IMR-90 (cell line): ENCODE measurements around the gene LHX1. TPM values are rescaled to one million over a fixed set of nuclear protein-coding genes. Genes with fewer than 3 reads are reported as not detected.

Experiments
- ATAC-seq: fragments of 200-7000 bp; cut with Tn5 transposase; 2 replicates; pipeline ENCODE4 v1.9.1; 2020; ENCODE audit warnings: low read depth, mild to moderate bottlenecking, moderate library complexity
- BruUV-seq: library from RNA; stranded (reverse); fragments of 400-500 nt; replicated peaks from 2 replicates; lab custom pipeline; 2021; lab: Mats Ljungman, UMichigan
- CTCF ChIA-PET: fragments of 300-600 bp; formaldehyde crosslinking; extraction: SDS; loops from one replicate; lab custom pipeline; 2021; ENCODE audit warnings: antibody characterized with exemption; lab: Yijun Ruan, JAX
- POLR2A ChIA-PET: fragments of 300-600 bp; sonication (Branson Sonifier 250); formaldehyde crosslinking; loops from one replicate; lab custom pipeline; 2022; ENCODE audit warnings: antibody characterized with exemption; ENCODE audit not compliant: unreplicated experiment; lab: Charles Lee
- DNase-seq: peaks from one replicate; pipeline ENCODE4 v3.0.0; 2013
- H2AFZ ChIP-seq: replicated peaks from 2 replicates; pipeline ENCODE3; 2013; ENCODE audit warnings: low read length, mild to moderate bottlenecking; ENCODE audit not compliant: poor library complexity
- H2AK5ac ChIP-seq: 2 replicates; pipeline ENCODE4 v1.6.1; 2013; ENCODE audit warnings: low read depth, low read length, inconsistent platforms
- H2AK9ac ChIP-seq: replicated peaks from 2 replicates; pipeline ENCODE3; 2013; ENCODE audit warnings: mild to moderate bottlenecking, low read depth, low read length, moderate library complexity; ENCODE audit not compliant: poor library complexity
- H2BK120ac ChIP-seq: 2 replicates; pipeline ENCODE4 v1.6.1; 2013; ENCODE audit warnings: low read depth, low read length, inconsistent platforms
- H2BK15ac ChIP-seq: 3 replicates; pipeline ENCODE4 v1.6.1; 2013; ENCODE audit warnings: low read depth, low read length, inconsistent platforms
- H2BK20ac ChIP-seq: 2 replicates; pipeline ENCODE4 v1.6.1; 2013; ENCODE audit warnings: low read depth, mild to moderate bottlenecking, inconsistent platforms, low read length, moderate library complexity
- H2BK5ac ChIP-seq: 2 replicates; pipeline ENCODE4 v1.6.1; 2013; ENCODE audit warnings: mild to moderate bottlenecking, low read depth, low read length, inconsistent platforms; ENCODE audit not compliant: poor library complexity, severe bottlenecking
- H3K14ac ChIP-seq: replicated peaks from 2 replicates; pipeline ENCODE4 v1.6.1; 2013; ENCODE audit warnings: low read depth, low read length, inconsistent platforms
- H3K18ac ChIP-seq: 2 replicates; pipeline ENCODE4 v1.6.1; 2013; ENCODE audit warnings: low read depth, low read length, control low read depth
- H3K23ac ChIP-seq: 2 replicates; pipeline ENCODE4 v1.6.1; 2013; ENCODE audit warnings: low read depth, low read length, inconsistent platforms
- H3K27ac ChIP-seq: 2 replicates; pipeline ENCODE4 v1.5.1; 2013; ENCODE audit warnings: mild to moderate bottlenecking, control low read depth, low read length; ENCODE audit not compliant: insufficient read depth
- H3K27me3 ChIP-seq: 2 replicates; pipeline ENCODE4 v1.6.1; 2013; ENCODE audit warnings: low read length; ENCODE audit not compliant: control insufficient read depth, insufficient read depth
- H3K36me3 ChIP-seq: 2 replicates; pipeline ENCODE4 v1.6.1; 2013; ENCODE audit warnings: low read length, mixed read lengths; ENCODE audit not compliant: control insufficient read depth, insufficient read depth
- H3K4ac ChIP-seq: 2 replicates; pipeline ENCODE4 v1.6.1; 2013; ENCODE audit warnings: low read depth, low read length, inconsistent platforms
- H3K4me1 ChIP-seq: 2 replicates; pipeline ENCODE4 v1.6.1; 2013; ENCODE audit warnings: low read length, mixed read lengths; ENCODE audit not compliant: control insufficient read depth, insufficient read depth
- H3K4me2 ChIP-seq: 2 replicates; pipeline ENCODE4 v1.6.1; 2013; ENCODE audit warnings: low read depth, mild to moderate bottlenecking, control low read depth, low read length, moderate library complexity
- H3K4me3 ChIP-seq: 2 replicates; pipeline ENCODE4 v1.5.1; 2013; ENCODE audit warnings: low read depth, mild to moderate bottlenecking, control low read depth, low read length, moderate library complexity; ENCODE audit not compliant: insufficient read depth
- H3K56ac ChIP-seq: 2 replicates; pipeline ENCODE4 v1.6.1; 2013; ENCODE audit warnings: low read length, inconsistent platforms; ENCODE audit not compliant: insufficient read depth; ENCODE audit errors: extremely low read depth
- H3K79me1 ChIP-seq, 2 experiments: 2 replicates each; pipeline ENCODE4 v1.6.1; 2013; ENCODE audit warnings: low read length in 2 of 2, inconsistent platforms in 1 of 2, low read depth in 1 of 2
- H3K9ac ChIP-seq: 2 replicates; pipeline ENCODE4 v1.6.1; 2013; ENCODE audit warnings: low read depth, low read length, control low read depth
- H3K9me1 ChIP-seq: 2 replicates; pipeline ENCODE4 v1.6.1; 2013; ENCODE audit warnings: low read length, inconsistent platforms; ENCODE audit not compliant: insufficient read depth
- H3K9me3 ChIP-seq: 2 replicates; pipeline ENCODE4 v1.6.1; 2013; ENCODE audit warnings: low read length; ENCODE audit not compliant: control insufficient read depth, insufficient read depth
- H4K20me1 ChIP-seq: 2 replicates; pipeline ENCODE4 v1.6.1; 2013; ENCODE audit warnings: low read length, inconsistent platforms; ENCODE audit not compliant: insufficient read depth
- H4K5ac ChIP-seq: 2 replicates; pipeline ENCODE4 v1.6.1; 2013; ENCODE audit warnings: mild to moderate bottlenecking, low read depth, low read length, control low read depth
- H4K8ac ChIP-seq, 2 experiments: 2 replicates each; pipeline ENCODE4 v1.6.1; 2013; ENCODE audit warnings: low read depth in 2 of 2, low read length in 2 of 2, control low read depth in 1 of 2, inconsistent platforms in 1 of 2
- H4K91ac ChIP-seq: 2 replicates; pipeline ENCODE4 v1.6.1; 2013; ENCODE audit warnings: low read depth, low read length, inconsistent platforms; ENCODE audit not compliant: insufficient read depth
- POLR2A ChIP-seq: IDR thresholded peaks from 2 replicates; pipeline ENCODE4 v1.6.1; 2012; ENCODE audit warnings: mild to moderate bottlenecking, low read depth, low read length
- RAD21 ChIP-seq: IDR thresholded peaks from 2 replicates; pipeline ENCODE4 v1.6.1; 2012; ENCODE audit warnings: low read length, improper control_type of control experiment
- WGBS, 2 experiments: methylation state at CpG; one replicate each; pipeline versions ENCODE4 v1.1.5 to v1.1.7; 2013; ENCODE audit warnings: missing lambda C conversion rate in 2 of 2; ENCODE audit not compliant: insufficient read length in 1 of 2; ENCODE audit errors: extremely low coverage in 2 of 2; 5-methylcytosine and 5-hydroxymethylcytosine counted together
- dilution Hi-C: fragments of 300-500 bp; cut with HindIII; formaldehyde crosslinking; loops from one replicate; pipeline ENCODE4 v1.14.3; 2018; ENCODE audit warnings: low sequenced_read_pairs; ENCODE audit not compliant: unreplicated experiment
- in situ Hi-C: fragments of 300-500 bp; cut with MboI; formaldehyde crosslinking; loops from 3 replicates; pipeline ENCODE4 v1.14.3; 2019; ENCODE audit warnings: low sequenced_read_pairs, inconsistent platforms, mixed read lengths
- intact Hi-C: fragments of 100-400 bp; cut with micrococcal nuclease; formaldehyde crosslinking; loops from 2 replicates; pipeline ENCODE4 v1.10.0; 2022
- polyA plus RNA-seq, 3 experiments: library from polyadenylated mRNA; depleted of rRNA; stranded (reverse); fragments of >200 nt; gene quantifications; 2 replicates each; pipeline ENCODE4 v1.2.3, GENCODE V29; 2012; ENCODE audit warnings: low replicate concordance in 1 of 3
- total RNA-seq: library from RNA; depleted of rRNA; stranded (reverse); fragments of >200 nt; gene quantifications from 2 replicates; pipeline ENCODE4 v1.2.3, GENCODE V29; 2012

LHX1 gene
- total and polyA plus RNA-seq, 2 of the 4 experiments (the other 2 are of a cell fraction): not detected

- H3K18ac ChIP-seq: no peak overlapping the region
- no peak overlapping the region for H3K14ac ChIP-seq
- DNase-seq (no peak), ATAC-seq (no peak)
- TF ChIP-seq POLR2A (no peak), RAD21 (no peak)
- no peak overlapping the region for H2AK9ac ChIP-seq
- H3K27ac ChIP-seq: no peak overlapping the region
- H4K5ac ChIP-seq: no peak overlapping the region
- no peak overlapping the region for H4K8ac ChIP-seq
- H3K4me3 ChIP-seq: no peak overlapping the region
- no peak overlapping the region for H2BK5ac ChIP-seq
- no peak overlapping the region for H3K4me2 ChIP-seq
- peaks cover 23% of the 10 kb centered on the region for H3K27me3 ChIP-seq
- dilution Hi-C loops: no loop called here
- ChIA-PET CTCF (no interaction called here), POLR2A (no interaction called here)
- H2AK5ac ChIP-seq: no peak overlapping the region
- H2BK20ac ChIP-seq: no peak overlapping the region
- H3K9me3 ChIP-seq: no peaks in the 10 kb centered on the region
- no peak overlapping the region for H3K56ac ChIP-seq
- no peaks in the 10 kb centered on the region for H3K4me1 ChIP-seq
- in situ Hi-C loops: no loop called here
- no peak overlapping the region for H2BK15ac ChIP-seq
- no peaks in the 10 kb centered on the region for H3K79me1 ChIP-seq
- H3K23ac ChIP-seq: no peak overlapping the region
- H3K9me1 ChIP-seq: no peaks in the 10 kb centered on the region
- no peak overlapping the region for H4K91ac ChIP-seq
- H3K9ac ChIP-seq: no peak overlapping the region
- intact Hi-C loops: no loop called here
- BruUV-seq: no TSS peak
- no peak overlapping the region for H3K4ac ChIP-seq
- no peak overlapping the region for H2BK120ac ChIP-seq
- WGBS, 2 experiments: 95% methylated on average over 3 of the region's 10 CpGs; no CpG with 5 or more reads in 1 of the 2 experiments
- H2AFZ ChIP-seq: no peak overlapping the region
- H4K20me1 ChIP-seq: no peaks in the 10 kb centered on the region
- H3K36me3 ChIP-seq: no peaks in the 10 kb centered on the region
Measured at GRCh38 chr17:36907407-36907806, 29.9 kb upstream of the LHX1 start.
